ENCODE data around the gene MOCS1.
A peak's percentile ranks its signal among the peaks of the same experiment; 100 is the strongest.

MOCS1 gene

DNA sequence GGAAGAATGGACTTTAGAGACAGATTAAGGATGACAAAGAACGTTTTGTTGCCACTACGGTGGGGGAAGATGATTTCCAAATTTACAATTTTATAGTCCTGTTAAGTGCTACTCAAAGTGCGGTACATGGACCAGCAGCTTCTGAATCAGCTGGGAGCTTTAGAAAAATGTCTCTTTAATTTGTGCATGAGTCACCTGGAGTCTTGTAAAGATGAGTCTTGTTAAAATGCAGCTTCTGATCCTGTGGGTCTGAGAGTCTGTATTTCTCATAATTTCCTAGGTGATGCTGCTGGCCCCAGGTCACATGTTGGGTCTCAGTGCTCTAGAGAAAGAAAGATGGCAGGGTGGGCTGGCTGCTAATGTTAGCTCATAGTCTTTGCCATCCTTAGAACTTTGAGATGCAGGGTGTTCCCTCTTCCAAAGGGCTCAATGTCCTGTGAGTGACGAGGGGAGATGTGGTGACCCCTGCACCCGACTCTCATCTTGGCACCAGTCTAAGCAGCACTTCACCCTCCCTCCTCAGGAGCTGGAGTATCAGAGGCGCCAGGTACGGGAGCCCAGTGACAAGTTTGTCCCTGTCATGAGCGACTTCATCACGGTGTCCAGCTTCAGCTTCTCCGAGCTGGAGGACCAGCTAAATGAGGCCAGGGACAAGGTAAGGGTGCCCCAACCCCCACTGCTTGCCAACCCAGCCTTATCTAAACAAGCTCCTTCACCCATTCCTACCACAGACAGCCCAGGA, 34.5 kb downstream of the MOCS1 start:
- no peak for DNase-seq

DNA sequence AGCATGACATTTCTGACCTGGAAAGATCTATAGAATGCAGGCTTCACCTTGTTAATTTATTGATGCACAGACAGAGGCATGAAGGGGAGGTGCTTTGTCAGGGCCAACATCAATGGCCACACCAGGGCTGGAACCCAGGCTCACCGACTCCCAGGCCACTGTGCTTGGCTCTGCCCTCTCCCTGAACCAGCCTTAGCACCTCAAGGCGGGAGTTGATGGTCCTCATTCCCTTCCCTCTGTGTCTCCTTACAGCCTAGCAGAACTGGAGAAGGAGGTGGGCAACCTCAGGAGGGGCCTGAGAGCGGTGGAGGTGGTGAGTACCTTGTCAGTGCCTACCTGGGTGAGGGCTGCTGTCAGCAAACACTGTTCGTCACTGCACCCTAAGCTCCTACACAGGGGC, 35.6 kb downstream of the MOCS1 start:
- no peak for DNase-seq

DNA sequence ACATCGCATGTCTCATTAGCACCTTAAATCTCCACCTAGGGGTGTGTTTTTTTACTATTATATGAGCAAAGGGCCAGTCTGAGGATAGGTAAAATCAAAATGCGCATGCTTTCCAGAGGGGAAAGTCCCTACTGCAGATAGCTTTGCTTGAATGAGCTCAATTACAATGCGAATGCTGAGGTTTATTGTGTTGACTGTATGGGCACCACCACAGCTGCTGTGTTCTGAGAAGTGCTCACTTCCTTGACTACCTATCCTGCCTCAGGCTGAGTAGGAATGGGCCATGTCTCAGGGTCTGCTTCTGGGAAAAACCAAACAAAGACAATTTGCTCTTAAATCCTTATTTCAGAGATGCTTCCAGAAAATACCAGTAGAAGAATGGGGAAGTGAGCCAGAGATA, 36.6 kb downstream of the MOCS1 start:
- no peak for DNase-seq

DNA sequence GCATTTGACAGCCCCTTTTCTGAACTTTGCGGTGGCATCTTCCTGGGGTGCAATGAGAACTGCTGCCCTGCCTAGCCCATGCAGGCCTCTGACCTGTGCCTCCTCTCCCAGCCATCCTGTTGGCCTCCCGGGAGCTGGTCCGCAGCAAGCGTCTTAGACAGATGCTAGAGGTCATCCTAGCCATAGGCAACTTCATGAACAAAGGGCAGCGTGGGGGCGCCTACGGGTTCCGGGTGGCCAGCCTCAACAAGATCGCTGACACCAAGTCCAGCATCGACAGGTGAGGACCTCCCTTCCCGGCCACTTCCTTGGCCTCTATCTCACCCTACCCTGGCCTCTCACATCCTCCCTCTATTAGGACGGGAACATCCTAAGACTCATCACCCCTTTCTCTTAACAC, 37.6 kb downstream of the MOCS1 start:
- no peak for DNase-seq

DNA sequence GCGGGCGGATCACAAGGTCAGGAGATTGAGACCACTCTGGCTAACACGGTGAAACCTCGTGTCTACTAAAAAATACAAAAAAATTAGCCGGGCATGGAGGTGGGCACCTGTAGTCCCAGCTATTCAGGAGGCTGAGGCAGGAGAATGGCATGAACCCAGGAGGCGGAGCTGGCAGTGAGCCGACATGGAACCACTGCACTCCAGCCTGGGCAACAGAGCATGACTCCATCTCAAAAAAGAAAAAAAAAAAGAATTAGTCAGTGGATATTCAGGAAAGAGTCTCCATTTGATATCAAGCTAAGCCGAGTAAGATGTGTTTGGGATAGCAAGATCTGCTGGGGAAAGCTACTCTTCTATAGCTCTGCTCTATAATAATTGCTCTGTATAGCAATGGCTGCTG, 41.0 kb downstream of the MOCS1 start:
- no peak for DNase-seq

DNA sequence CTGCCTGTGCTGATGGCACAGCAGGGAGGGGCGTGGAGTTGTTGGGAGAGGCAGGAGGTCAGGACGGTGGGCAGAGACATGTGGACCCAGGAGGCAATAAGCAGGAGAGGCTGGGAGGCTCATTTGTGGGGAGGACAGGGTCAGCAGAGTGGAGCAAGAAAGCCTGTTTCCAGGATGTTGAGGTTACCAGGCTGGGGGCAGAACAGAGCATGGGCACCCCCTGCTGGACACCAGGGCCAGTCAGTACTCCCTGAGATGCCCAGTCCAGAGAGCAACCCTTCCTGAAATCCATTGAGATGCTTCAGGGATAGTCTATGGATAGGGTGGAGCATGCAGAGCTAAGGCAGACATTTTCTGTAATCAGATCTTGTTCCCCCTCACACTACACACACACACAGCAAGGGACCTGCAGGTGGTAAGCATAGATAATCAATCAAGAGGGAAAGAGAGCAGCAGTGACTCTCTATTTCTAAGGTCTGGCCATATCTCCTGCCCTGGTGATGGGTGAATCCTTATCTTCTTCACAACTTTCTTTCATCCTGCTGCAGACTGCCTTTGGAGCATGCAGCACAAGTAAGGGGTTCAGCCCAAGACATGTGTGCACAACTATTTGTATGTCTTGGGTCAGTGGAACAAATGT, 41.7 kb downstream of the MOCS1 start:
- peak; percentile 14 for DNase-seq

DNA sequence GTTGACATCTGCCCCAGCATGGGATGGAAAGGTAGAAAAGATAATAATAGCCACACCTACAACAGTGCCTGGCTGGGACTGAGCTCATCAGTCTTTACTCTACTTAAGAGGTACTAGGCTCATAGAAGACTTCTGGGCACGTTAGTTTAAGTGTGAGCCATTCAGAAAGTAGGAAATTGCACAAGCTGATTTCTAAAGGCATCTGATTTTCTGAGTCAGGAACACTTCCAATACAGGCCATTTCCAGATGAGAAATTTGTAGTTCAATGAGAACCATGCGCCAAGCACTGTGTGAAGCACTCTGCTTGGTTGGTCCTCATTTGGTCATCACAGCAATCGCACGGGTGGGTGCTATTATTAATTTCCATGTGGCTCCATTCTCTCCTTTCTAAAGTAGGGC, 42.3 kb downstream of the MOCS1 start:
- no peak for DNase-seq

DNA sequence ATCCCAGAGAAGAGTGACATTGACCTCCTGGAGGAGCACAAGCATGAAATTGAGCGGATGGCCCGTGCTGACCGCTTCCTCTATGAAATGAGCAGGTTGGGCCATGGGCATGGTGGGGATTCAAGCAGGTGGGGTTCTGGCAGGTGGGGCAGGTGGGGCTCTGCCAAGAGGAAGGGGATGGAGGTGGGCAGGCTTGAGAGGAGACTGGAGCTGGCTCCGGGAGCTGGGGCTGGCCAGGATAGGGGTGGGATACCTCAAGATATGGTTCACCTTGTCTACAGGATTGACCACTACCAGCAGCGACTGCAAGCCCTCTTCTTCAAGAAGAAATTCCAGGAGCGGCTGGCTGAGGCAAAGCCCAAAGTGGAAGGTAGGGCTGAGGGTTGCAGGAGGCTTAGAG, 42.9 kb downstream of the MOCS1 start:
- no peak for DNase-seq

DNA sequence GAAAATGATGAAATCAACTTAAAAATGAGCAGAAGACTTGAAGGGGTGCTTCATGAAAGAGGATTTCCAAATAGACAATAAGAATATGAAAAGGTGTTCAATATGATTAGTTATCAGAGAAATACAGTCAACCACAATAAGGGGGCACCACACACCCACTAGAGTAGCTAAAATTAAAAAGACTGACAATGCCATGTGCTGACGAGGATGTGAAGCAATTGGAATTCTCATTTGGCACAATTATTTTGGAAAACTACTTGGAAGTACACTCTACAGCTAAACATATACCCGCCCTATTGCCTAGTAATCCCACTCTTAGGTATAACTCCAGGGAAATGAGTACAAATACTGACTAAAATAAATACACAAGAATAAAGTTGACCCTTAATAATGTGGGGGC, 45.0 kb downstream of the MOCS1 start:
- no peak for DNase-seq

DNA sequence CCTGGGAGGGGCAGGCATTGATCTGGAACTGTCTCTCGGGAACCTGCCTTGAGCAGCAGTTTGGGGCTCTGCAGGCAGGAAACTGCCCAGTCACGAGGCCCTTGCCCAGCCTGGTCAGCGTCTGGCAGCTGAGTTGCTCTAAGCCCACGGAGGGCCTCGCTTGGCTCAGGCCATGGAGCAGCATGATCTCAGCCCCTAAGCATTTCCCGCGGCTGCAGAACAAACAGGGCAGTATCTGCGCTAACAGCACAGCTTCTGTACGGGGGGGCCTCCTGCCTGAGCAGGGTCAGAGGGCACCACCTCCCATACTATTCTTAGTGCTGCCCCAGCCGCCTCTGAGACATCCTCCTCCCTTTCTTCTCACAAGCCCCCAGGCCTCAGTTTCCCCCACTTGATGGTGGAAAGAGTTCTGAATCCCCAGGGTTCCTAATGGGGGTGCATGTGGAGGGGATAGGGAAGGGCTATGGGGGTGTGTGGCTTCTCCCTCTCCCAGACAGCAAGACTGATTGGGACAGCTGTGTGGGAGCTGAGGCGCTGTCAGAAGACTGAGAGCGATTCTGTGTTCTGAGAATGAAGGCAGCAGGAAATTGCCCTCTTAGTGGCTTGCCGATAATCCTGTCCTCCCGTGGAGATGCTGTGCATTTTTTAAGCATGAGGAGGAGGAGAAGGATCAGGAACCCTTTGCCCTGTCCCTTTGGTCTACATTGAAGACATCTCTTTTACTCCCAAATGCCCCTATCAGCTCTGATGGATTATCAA, 46.4 kb downstream of the MOCS1 start:
- no peak for DNase-seq

DNA sequence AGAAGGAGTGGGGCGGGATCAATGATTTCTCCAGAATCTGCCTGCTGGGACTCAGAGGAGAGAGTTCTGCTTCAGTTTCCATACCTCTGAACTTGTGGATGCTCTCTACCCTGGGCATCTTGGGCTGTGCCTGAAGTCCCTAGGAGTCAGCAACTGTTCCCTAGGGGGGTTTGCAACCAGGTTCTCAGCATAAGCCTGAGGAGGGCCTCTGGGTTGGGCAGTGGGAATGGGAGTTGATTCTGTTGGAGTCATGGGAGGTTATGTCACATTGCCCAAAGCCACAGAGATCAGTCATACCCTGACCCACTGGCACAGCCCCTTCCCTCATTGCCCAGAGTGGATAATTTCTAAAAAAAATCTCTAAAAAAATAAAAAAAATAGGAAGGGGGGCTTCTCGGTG, 47.4 kb downstream of the MOCS1 start:
- DNase-seq = no peak

DNA sequence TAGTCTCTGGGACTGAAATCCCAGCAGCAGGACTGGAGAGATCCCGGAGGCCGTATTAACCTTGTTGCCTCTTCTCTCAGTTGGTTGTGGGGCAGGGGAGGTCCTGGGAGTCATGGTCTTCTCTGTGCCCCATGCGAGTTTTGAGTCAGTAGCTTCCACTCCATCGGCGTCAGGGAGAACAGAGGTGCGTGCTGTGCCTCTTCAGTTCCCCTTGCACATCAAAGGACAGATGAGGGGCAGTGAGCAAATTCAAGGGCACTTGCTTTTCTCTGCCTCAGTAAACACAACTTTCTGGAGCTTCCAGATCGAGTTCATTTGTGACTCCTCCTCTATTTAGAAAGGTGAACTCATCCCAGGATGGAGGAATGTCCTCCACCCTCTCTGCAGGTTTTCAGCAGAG, 48.6 kb downstream of the MOCS1 start:
- DNase-seq = no peak

DNA sequence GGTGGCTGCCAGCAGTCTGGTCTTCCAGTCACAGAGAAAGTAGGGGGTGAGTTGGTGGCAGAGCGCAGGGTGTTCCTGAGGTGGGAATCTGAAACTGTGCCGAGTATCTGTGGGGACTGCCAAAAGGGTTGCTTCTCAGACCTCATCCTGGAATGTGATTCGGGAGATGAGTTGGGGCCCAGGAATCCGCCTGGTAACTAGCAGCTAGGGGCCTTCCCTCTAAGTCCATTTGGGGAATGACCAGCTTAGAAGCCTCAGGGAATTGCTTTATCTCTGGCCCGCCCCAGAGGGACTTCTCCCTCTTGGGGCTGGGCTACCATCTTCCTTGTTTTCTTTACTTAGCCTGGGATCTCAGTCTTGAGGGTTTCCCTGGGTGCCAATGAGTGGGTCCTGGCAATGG, 49.6 kb downstream of the MOCS1 start:
- no peak for DNase-seq

DNA sequence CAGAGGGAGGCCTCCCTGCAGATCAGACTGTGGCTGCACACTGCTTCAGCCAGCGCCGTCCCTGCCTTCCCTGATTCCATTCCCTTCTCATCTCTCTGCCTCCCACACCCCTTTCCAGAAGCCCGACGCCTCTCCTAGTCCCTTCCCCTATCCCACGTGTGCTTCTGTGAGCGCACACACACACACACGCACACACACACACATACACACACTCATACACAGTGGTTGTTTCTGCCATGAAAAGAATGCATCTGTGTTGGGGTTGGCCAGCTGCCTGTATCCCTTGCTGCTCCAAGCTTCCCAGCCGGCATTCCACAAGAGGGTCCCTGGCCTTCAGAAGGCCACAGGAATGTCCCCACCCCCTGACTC, 51.7 kb downstream of the MOCS1 start:
- DNase-seq = no peak

DNA sequence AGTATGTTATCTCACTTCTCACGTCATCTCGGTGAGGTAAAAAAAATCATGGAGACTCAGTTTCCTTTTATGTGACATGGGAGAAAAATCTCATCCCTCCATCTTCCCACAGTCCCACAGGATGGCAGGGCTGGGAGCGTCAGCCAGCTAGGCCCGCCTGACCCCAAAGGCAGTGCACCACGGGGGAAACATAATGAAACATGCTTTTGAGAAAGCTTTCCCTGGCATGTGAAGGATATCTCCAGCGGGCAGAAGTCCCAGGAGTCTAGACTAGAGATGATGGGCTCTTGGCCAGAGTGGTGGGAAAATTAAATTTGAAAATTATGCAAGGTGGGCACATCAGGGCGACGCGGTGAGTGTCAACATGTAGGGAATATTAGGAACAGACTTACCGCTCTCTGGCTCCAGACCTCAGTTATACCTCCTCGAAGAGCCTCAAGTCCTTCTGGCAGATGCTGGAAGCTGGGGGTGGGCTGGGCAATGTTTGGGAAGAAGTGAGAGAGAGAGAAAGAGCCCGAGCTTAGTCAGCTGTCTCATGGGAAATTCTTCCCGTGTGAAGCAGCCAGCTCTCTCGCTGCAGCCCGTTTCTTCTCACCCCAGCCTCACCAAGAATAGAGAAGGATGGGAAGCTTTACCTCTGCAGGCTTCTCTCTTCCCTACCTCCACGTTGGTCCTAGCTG, 52.3 kb downstream of the MOCS1 start:
- DNase-seq = no peak

DNA sequence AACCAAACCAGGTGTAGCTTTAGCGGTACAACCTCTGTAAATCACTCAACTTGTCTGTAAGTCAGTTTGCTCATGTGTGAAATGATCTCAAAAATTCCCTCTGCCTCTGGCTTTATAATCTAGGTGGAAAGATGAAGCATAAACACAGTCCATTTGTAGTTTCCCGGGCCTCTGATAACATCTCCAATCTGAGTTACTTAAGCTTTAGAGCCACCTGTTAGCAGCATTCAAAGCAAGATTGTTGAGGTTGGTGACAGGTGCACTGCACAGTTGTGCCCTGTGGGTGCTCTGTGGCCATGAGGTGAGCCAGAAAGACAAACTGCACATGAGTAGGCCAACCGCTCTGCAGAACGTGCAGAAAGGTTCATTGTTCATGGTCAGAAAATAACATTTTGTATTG, 53.7 kb downstream of the MOCS1 start:
- DNase-seq = no peak

DNA sequence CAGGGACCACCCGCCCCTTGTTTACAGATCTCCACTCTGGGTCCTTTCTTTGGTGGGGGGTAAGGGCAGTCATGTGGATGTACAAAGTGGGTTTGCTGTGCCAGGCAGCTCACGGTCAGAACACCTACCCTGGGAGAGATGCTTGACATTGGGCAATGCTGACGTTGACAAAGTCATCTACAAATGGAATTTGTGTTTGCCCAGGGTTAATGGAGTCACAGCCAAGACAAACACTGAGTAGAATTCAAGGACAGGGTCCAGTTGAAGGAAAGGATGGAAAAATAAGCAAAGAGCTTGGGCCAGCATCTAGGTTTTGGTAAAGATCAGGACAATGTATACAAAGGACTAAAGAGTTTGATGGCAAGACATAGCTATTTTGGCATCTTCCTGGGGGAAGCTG, 54.7 kb downstream of the MOCS1 start:
- DNase-seq = no peak

DNA sequence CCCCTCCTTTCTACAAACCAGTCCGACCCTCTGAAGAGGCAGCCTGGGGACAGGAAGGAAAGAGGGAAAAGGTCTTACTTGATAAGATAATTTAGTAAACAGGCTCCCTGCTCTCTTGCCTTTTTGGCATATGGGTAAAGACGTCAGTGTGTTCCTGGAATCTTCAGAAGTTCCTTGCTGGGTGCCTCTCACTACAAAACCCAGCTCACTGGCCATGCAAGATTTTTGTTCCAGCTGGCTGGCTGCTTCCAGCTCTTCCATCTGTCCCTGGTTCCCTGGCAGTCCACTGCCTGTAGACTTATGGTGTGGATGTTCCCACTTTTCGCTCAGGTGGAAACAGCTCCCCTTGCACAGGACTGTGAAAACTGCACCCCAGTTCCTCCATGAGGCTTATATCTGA, 57.4 kb downstream of the MOCS1 start:
- DNase-seq = no peak

DNA sequence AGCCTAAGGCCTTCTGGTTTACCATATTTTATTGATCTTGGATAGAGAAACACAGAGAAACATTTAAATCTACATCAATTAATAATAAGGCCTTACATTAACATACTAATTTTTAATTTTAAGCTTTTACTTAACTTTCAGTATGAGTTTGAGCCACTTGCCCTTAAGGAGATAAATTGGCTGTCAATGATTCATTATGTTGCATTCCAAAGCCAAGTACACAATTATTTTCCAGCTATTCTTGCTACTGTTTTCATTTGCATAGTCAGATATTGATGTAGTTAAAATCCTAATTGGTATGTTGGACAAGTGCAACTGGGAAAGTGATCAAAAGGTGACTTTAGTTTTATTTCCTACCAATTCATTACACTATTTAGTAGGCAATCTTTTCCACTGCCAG, 58.2 kb downstream of the MOCS1 start:
- DNase-seq = no peak

DNA sequence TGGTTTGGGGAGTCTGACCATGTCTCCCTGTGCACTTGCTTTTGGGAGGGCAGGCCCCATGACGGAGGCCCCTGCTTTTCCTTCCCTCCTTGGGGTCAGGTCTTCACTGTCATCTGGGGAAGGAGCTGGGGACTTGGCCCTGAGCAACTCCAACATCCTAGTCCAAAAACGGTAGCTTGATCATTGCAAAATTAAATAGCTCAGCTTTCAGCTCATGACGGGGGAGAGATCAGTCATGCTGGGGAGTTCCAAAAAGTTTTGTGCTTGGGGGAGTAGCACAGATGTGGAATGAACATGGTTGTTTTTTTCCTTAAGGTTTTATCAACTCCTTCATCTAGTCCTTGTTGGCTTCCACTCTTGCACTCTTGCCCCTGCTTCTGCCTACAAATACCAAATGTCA, 60.8 kb downstream of the MOCS1 start:
- no peak for DNase-seq

DNA sequence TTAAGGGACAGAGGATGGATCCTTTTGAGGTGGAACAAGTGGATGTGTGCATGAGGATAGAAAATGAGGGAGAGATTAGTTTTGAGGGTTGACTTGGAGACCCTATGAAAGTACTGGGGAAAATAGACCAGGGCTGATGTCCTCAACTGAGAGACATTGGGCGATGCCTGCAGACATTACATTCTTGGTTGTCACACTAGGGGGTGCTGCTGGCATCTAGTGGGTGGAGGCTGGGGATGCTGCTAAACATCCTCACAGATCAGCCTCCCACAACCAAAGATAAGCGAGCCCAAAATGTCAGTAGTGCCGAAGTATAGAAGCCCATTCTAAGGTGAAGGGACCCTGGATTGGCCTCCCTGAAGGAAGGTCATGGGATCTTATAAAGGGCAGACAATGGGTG, 63.3 kb downstream of the MOCS1 start:
- no peak for DNase-seq

DNA sequence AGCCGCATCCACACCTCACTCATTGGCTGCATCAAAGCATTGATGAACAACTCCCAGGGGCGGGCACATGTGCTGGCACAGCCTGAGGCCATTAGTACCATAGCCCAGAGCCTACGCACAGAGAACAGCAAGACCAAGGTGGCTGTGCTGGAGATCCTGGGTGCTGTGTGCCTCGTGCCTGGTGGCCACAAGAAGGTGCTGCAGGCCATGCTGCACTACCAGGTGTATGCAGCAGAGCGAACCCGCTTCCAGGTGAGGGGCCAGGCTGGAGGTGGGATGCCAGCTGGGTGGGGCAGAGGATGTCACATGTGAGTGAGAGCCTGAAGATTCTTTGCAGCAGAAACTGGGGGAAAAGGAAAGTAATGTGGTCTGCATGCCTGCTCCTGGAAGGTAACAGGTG, 66.7 kb downstream of the MOCS1 start:
- no peak for DNase-seq

DNA sequence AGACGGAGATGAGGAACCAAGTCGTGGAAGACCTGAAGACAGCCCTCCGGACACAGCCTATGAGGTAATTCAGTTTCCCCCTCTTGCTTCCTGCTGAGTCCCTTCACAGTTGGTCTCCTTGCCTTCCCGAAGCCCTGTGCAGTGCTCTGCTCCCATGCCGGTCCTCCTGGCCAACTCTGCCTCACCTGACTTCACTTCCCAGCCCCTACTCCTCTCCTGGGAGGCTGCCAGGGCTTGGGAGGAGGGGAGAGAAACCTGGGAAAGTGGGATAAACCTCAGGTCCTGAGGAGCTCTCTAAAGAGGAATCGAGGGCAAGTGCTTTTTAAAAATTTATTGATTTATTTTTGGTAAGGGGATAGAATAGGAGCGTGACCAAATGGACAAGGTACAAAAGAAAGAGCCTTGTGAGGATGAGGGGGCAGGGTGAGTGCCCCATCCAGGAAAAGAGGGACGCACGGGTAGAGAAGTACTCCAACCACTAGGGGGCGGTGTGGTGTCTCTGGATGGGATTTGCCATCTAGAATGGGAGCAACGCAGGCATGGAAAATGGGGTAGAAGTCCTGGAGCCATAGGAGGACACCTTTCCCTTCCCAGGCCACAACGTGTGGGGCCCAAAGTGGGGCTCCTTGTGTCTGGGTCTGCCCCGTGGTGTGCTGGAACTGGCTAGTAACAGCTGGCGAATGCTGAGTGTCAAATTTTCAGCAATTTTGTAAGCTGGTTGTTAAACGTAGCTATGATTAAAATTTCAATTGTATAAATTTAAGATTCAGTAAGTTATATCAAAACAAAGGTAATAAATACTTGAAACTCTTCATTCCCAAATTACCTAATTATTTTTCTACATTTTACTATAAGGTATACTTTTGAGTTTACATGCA, 69.0 kb downstream of the MOCS1 start:
- DNase-seq = peak; percentile 61

Data from stimulated activated CD4-positive, alpha-beta T cell treated with anti-CD3 and anti-CD28 coated beads, Interleukin-4, amount 100 ng/mL, for 24 hours (primary cell).